ENCODE measurements around the gene FAM120AOS.

Gene FAM120AOS

GRCh38 chr9:93436655-93437407, 16.6 kb downstream of the FAM120AOS start:
- DNase-seq, result no peak

- DNase-seq, result no peak
These were observed 17.2 kb downstream of the FAM120AOS start for GRCh38 chr9:93436218-93436617.

DNA sequence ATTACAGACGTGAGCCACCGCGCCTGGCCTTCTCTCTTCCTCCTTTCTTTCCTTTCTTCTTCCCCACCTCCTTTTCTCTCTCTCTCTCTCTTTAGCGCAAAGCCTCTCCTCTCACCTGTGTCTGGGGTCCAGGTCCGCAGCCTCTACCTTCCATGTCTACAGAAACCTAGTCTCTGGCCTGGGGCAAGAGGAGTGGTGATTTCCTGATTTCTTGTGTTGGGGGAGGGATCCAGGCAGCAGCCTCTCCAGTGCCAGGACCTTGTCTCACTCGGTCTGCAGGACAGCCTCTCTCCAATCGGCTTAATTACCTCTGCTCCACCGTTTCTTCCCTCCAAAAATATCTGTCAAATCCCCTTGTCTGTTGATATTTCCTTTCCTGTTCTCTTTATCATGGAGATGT, 18.0 kb downstream of the FAM120AOS start:
- no peak for DNase-seq

DNA sequence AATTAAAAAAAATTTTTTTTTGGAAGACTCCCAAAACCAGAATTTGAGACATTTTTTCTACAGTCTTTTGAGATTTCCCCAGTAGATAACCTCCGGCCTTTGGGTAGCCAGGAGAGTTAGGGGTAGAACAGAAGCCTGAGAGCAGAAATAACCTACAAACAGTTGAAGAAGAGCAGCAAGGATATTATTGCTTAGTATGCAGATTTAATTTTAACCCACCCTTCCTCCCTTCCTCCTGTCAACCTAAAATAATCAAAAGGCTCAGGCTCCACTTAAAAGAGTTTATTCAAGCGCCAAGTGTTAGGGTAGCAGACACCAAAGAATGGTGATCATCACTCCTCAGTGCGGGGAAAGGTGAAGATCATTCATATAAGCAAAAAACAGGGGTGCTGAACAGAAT, 19.3 kb downstream of the FAM120AOS start:
- no peak for DNase-seq

- DNase-seq, result no peak
These were observed 20.4 kb downstream of the FAM120AOS start for GRCh38 chr9:93432964-93433363.

- no peak for DNase-seq
These were observed 21.8 kb downstream of the FAM120AOS start for GRCh38 chr9:93431539-93432105.

- no peak for DNase-seq
These were observed 25.6 kb downstream of the FAM120AOS start for GRCh38 chr9:93427655-93428379.

DNA sequence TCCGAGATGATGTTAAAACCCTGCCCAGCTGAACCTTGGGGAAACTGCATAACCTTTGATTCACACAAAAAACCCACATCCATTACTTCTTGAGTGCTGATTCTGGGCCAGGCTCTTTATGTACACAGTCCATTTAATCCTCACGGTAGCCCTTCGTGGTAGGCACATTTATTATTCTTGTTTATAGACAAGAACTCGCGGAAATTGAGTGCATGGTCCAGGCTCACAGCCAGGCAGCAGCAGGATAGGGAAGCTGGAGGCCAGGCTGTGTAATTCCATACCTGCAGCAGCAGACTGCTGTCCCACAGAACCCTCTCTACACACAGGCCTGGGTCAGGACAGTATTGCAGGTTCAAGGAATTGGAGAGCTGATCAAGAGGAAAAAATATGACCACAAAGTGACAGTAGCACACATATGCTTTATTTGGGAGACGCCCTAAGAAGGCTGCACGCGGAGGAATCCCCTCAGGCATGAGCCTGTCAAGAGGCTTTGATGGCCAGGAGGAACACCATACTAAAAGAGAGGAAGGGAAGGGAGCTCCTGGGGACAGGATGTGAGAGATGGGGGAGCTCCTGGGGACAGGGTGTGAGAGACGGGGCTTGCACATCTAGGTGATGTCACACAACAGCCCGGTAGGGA, 30.3 kb downstream of the FAM120AOS start:
- no peak for DNase-seq

DNA sequence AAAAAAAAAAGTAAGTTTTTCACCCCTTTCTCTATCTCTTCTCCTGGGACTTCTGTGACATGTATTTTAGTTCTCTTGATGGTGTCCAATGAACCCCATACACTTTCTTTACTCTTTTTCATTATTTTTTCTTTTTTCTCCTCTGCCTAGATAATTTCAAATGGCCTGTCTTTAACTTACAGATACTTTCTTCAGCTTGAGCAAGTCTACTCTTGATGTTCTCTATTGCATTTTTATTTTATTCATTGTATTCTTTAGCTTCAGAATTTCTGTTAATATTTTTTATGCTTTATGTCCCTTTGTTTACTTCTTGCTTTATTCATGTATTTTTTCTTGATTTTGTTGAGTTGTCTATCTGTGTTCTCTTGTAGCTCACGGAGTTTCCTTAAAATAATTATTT, 34.4 kb downstream of the FAM120AOS start:
- no peak for DNase-seq

- DNase-seq, result no peak
These were observed 35.8 kb downstream of the FAM120AOS start for GRCh38 chr9:93417538-93417937.

- DNase-seq, result no peak
These were observed 36.7 kb downstream of the FAM120AOS start for GRCh38 chr9:93416530-93417235.

DNA sequence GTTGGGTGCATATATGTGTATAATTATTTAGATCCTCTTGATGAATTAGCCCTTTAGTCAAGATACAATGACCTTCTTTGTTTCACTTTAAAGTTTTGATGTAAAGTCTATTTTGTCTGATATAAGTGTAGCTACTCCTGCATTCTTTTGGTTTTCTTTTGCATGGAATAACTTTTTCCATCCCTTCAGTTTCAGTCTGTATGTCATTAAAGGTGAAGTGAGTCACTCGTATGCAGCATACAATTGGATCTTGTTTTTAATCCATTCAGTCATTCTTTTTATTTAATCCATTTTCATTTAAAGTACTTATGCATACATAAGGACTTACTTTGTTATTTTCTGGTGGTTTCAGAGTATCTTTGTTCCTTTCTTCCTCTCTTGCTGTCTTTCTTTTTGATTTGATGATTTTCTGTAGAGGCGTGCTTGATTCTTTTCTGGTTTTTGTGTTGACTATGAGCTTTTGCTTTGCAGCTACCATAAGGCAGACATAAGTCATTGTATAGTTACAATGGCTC, 38.1 kb downstream of the FAM120AOS start:
- no peak for DNase-seq

DNA sequence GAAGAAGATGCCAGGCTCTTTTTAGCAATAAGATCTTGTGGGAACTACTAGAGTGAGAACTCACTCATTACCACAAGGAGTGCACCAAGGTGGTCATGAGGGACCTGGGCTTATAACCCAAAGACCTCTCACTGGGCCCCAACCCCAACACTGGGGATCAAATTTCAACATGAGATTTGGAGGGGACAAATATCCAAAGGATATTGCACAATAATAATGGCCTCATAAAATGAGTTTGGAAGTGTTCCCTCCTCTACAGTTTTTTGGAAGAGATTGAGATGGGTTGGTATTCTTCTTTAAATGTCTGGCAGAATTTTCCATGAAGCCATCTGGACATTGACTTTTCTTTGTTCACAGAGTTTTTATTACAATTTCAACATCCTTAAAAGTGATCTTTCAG, 39.9 kb downstream of the FAM120AOS start:
- DNase-seq, result no peak

DNA sequence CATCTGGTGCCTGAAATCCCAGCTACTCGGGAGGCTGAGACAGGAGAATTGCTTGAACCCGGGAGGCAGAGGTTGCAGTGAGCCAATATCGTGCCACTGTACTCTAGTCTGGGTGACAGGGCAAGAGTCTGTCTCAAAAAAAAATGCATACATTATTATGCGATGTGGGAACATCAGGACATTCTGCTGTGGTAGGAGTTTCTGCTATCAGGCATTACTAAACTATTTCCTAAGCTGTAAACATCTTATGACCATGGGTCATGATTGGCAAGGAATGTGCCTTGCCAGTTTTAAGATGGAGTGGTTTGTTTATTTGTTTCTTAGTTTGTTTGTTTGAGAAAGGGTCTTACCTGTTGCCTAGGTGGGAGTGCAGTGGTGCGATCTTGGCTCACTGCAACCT, 47.0 kb downstream of the FAM120AOS start:
- no peak for DNase-seq

- DNase-seq, result no peak
These were observed 54.9 kb downstream of the FAM120AOS start for GRCh38 chr9:93398471-93398870.

DNA sequence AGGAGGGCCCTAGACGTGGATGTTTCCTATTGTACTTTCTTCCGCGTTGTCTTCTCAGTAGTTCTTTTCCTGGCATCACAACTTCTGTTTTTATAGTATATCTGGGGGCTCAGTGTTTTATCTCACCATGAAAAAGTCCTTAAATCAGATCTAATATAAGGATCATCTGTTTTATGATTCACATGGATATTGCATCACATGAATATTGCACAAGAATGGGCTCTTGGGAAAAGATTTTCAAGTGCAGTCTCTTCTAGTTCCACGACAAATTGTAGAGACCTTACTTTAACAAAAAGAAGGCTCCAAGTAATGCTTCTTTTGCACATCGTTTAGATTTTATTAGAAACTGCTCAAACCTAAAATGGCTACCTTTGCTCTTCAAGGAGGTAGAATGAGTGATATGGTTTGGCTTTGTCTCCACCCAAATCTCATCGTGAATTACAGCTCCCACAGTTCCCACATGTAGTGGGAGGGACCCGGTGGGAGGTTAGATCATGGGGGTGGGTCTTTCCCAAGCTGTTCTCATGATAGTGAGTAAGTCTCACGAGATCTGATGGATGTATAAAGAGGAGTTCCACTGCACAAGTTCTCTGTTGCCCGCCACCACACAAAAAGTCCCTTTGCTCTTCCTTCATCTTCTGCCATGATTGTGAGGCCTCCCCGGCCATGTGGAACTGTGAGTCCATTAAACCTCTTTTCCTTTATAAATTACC, 55.6 kb downstream of the FAM120AOS start:
- DNase-seq, result no peak
